OCI-LY7 (cell line): ENCODE results near the gene REEP6. TPM values are rescaled to one million over a fixed set of nuclear protein-coding genes. Genes with fewer than 3 reads are reported as not detected.

ENCODE experiments used
- BruUV-seq: library from RNA; stranded (reverse); fragments of 400-500 nt; replicated peaks from 2 replicates; lab custom pipeline; 2021; lab: Mats Ljungman, UMichigan
- CTCF ChIA-PET: fragments of 300-600 bp; sonication (Branson Sonifier 250); formaldehyde crosslinking; loops from one replicate; lab custom pipeline; 2022; ENCODE audit warnings: antibody characterized with exemption; ENCODE audit not compliant: unreplicated experiment; lab: Charles Lee
- POLR2A ChIA-PET: fragments of 300-600 bp; sonication (Branson Sonifier 250); formaldehyde crosslinking; loops from one replicate; lab custom pipeline; 2022; ENCODE audit warnings: antibody characterized with exemption; lab: Charles Lee
- DNase-seq: peaks from one replicate; pipeline ENCODE4 v3.0.0-alpha.2; 2015; ENCODE audit warnings: low spot score
- H2AFZ ChIP-seq: fragments of 200-600 bp; sonication (generic), shearing (Covaris generic); 2 replicates; pipeline ENCODE4 v1.6.1; 2014; ENCODE audit warnings: mild to moderate bottlenecking, antibody characterized with exemption, low read length, moderate library complexity
- H3K27ac ChIP-seq: fragments of 200-600 bp; sonication (generic); 2 replicates; pipeline ENCODE4 v1.5.1; 2014; ENCODE audit warnings: mixed run types, low read depth, mild to moderate bottlenecking, moderate library complexity, low read length, inconsistent platforms; ENCODE audit not compliant: poor library complexity, severe bottlenecking
- H3K36me3 ChIP-seq: fragments of 200-600 bp; sonication (generic); 2 replicates; pipeline ENCODE4 v1.6.1; 2014; ENCODE audit warnings: mild to moderate bottlenecking, antibody characterized with exemption, low read length, moderate library complexity, mixed read lengths; ENCODE audit not compliant: insufficient read depth
- H3K4me1 ChIP-seq: fragments of 200-600 bp; sonication (generic); 2 replicates; pipeline ENCODE4 v1.5.1; 2014; ENCODE audit warnings: mild to moderate bottlenecking, low read length; ENCODE audit not compliant: insufficient read depth, poor library complexity, severe bottlenecking
- H3K4me2 ChIP-seq: fragments of 200-600 bp; sonication (generic); 2 replicates; pipeline ENCODE4 v1.6.1; 2014; ENCODE audit warnings: mild to moderate bottlenecking, low read length
- H3K4me3 ChIP-seq: fragments of 200-600 bp; sonication (generic); 2 replicates; pipeline ENCODE4 v1.5.1; 2014; ENCODE audit warnings: mild to moderate bottlenecking, low read depth, low read length; ENCODE audit not compliant: poor library complexity, severe bottlenecking
- H3K79me2 ChIP-seq: fragments of 200-600 bp; sonication (generic); 2 replicates; pipeline ENCODE4 v1.6.1; 2016; ENCODE audit warnings: low read depth, mild to moderate bottlenecking, low read length, moderate library complexity, mixed read lengths; ENCODE audit not compliant: insufficient read depth
- H3K9me2 ChIP-seq: fragments of 200-600 bp; sonication (generic); 2 replicates; pipeline ENCODE4 v1.6.1; 2016; ENCODE audit warnings: mild to moderate bottlenecking, low read length, mixed read lengths; ENCODE audit not compliant: insufficient read depth
- H3K9me3 ChIP-seq: fragments of 200-600 bp; sonication (generic); 2 replicates; pipeline ENCODE4 v1.6.1; 2014; ENCODE audit warnings: mild to moderate bottlenecking, mixed run types, low read length, mixed read lengths
- H4K20me1 ChIP-seq: fragments of 200-600 bp; sonication (generic); 2 replicates; pipeline ENCODE4 v1.6.1; 2014; ENCODE audit warnings: mild to moderate bottlenecking, antibody characterized with exemption, low read length, moderate library complexity, mixed read lengths; ENCODE audit not compliant: insufficient read depth
- EZH2phosphoT487 ChIP-seq: fragments of 200-600 bp; sonication (generic); IDR thresholded peaks from 2 replicates; pipeline ENCODE4 v1.6.1; 2018; ENCODE audit warnings: low read depth, borderline replicate concordance, mild to moderate bottlenecking, mixed run types, antibody characterized with exemption, low read length, moderate library complexity, mixed read lengths
- intact Hi-C: fragments of 100-400 bp; cut with micrococcal nuclease; formaldehyde crosslinking; loops from one replicate; pipeline ENCODE4 v1.10.0; 2022; ENCODE audit not compliant: unreplicated experiment
- total RNA-seq, 2 experiments: library from RNA; depleted of rRNA in 1 of 2; stranded (reverse); fragments of >200 nt in 1 of 2; shearing (Covaris generic) in 1 of 2; gene quantifications; 2 replicates each; pipeline ENCODE4 v1.2.3, GENCODE V29; 2014 to 2022
- TF ChIP-seq, protein P1 (sequence below): fragments of 200-600 bp; sonication (generic); conservative IDR thresholded peaks from 2 replicates; pipeline ENCODE4 v1.5.1; 2014; ENCODE audit warnings: mild to moderate bottlenecking, antibody characterized with exemption, low read length, moderate library complexity, mixed read lengths

REEP6 gene
- total RNA-seq, 2 experiments from 2014 or later = 1.3 to 3.6 TPM

DNA sequence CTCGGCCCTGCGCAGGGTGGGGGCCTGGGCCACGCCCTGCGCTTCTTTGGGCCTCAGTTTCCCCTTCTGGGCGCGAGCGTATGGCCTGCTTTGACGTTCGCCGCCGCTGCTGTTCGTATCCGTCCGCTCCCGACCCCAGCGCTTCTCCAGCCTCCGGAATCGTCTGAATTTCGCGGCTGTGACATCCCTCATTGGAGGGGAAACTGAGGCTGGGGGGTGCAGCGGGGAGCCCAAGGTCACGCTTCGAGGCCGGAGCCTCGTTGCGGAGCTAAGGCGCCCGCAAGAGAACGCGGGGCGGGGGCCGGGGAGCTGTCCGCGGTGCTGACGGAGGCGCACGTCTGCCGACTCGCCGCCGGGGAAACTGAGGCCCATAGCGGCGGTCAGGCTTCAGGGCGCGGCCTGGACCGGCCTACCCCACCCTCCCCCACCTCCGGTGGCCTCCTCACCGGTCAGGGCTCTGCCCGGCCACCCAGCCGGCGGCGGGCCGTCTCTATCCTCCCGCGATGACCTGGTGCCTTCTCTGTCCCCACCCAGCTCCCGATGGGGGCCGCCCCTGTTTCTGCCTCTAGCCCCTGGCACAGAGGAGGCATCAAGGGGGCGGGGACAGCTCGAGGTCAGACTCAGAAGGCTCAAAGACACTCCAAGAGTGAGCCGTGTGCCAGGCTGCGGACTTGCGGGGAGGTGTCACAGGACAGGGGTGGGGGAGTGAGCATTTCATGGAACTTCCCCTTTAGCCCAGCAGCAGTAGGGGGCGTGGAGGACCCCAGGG lies 44.1 kb upstream of the REEP6 start:
- no peaks in the 10 kb centered on the region; the same call in 1 of the 2 replicates for H4K20me1 ChIP-seq
- no peak for DNase-seq
- ChIA-PET CTCF (no interaction called here), POLR2A (no interaction called here)
- no peak overlapping the region for H2AFZ ChIP-seq
- H3K36me3 ChIP-seq = peaks cover 16% of the 10 kb centered on the region
- TF ChIP-seq, protein P1, sequence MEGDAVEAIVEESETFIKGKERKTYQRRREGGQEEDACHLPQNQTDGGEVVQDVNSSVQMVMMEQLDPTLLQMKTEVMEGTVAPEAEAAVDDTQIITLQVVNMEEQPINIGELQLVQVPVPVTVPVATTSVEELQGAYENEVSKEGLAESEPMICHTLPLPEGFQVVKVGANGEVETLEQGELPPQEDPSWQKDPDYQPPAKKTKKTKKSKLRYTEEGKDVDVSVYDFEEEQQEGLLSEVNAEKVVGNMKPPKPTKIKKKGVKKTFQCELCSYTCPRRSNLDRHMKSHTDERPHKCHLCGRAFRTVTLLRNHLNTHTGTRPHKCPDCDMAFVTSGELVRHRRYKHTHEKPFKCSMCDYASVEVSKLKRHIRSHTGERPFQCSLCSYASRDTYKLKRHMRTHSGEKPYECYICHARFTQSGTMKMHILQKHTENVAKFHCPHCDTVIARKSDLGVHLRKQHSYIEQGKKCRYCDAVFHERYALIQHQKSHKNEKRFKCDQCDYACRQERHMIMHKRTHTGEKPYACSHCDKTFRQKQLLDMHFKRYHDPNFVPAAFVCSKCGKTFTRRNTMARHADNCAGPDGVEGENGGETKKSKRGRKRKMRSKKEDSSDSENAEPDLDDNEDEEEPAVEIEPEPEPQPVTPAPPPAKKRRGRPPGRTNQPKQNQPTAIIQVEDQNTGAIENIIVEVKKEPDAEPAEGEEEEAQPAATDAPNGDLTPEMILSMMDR = no peak
- TF ChIP-seq EZH2phosphoT487 = no peak
- H3K9me3 ChIP-seq = no peaks in the 10 kb centered on the region
- H3K79me2 ChIP-seq = no peaks in the 10 kb centered on the region
- no peak overlapping the region for H3K4me3 ChIP-seq
- H3K9me2 ChIP-seq = no peaks in the 10 kb centered on the region
- intact Hi-C loops = no loop called here
- H3K4me1 ChIP-seq = peaks cover 31% of the 10 kb centered on the region
- H3K27ac ChIP-seq = no peak overlapping the region
- BruUV-seq = no TSS peak
- no peak overlapping the region for H3K4me2 ChIP-seq

DNA sequence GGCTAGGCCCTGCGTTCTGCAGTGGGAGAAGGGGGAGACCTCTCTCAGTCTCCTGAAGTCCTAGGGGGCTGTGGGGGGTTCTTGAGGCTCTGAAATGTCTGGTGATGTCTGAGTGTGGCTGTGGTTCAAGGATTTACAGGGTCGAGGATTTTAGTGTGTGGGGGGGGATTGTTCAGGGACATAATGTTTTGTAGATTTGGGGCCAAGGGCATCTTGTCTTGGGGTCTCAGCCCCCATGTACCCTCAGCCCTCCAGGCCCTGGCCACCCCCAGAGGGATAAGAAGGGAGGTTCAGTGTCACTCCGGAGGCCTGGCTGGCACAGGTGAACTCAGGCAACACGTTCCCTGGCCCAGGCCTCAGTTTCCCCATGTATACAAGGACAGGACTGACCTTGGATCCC lies 43.5 kb upstream of the REEP6 start:
- peaks cover 10% of the 10 kb centered on the region for H3K36me3 ChIP-seq
- POLR2A ChIA-PET = no interaction called here
- H3K4me1 ChIP-seq = peaks cover 31% of the 10 kb centered on the region
- TF ChIP-seq, protein P1 = no peak
- TF ChIP-seq EZH2phosphoT487 = no peak
- H3K4me2 ChIP-seq = no peak overlapping the region
- H2AFZ ChIP-seq = no peak overlapping the region
- no peaks in the 10 kb centered on the region for H3K79me2 ChIP-seq
- no peak overlapping the region for H3K4me3 ChIP-seq
- CTCF ChIA-PET = no interaction called here
- BruUV-seq = no TSS peak
- no peak overlapping the region for H3K27ac ChIP-seq
- no peak for DNase-seq
- intact Hi-C loops = no loop called here
- H4K20me1 ChIP-seq = no peaks in the 10 kb centered on the region; the same call in 1 of the 2 replicates
- no peaks in the 10 kb centered on the region for H3K9me3 ChIP-seq
- no peaks in the 10 kb centered on the region for H3K9me2 ChIP-seq

DNA sequence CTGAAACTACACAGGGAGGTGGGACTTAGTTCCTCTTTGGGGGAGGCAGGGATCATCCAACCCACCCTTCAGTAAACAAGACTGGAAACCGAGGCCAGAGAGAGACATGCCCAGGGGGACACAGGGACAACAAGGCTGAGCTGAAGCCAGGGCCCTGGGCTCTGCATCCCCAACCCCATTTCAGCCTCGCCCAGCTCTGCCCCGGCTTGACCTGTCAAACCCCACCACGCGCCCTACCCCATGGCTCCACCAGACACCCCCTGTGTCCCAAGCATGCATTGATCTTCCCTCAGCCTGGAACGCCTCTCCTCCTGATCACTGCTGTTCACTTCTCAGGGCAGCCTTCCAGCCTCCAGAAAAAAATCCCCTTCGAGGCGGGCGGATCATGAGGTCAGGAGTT lies 43.0 kb upstream of the REEP6 start:
- Histone ChIP-seq H4K20me1 (no peaks in the 10 kb centered on the region; the same call in 1 of the 2 replicates), H3K27ac (no peak overlapping the region), H3K4me3 (no peak overlapping the region), H3K9me3 (no peaks in the 10 kb centered on the region), H3K9me2 (no peaks in the 10 kb centered on the region), H3K79me2 (no peaks in the 10 kb centered on the region), H3K4me1 (peaks cover 31% of the 10 kb centered on the region), H3K4me2 (no peak overlapping the region), H3K36me3 (peaks cover 5% of the 10 kb centered on the region), H2AFZ (no peak overlapping the region)
- DNase-seq = no peak
- ChIA-PET CTCF (no interaction called here), POLR2A (no interaction called here)
- BruUV-seq = no TSS peak
- intact Hi-C loops = no loop called here
- TF ChIP-seq EZH2phosphoT487 = no peak
- TF ChIP-seq, protein P1 = no peak
